ENCODE results near the gene MOB1B.

Gene MOB1B

DNA sequence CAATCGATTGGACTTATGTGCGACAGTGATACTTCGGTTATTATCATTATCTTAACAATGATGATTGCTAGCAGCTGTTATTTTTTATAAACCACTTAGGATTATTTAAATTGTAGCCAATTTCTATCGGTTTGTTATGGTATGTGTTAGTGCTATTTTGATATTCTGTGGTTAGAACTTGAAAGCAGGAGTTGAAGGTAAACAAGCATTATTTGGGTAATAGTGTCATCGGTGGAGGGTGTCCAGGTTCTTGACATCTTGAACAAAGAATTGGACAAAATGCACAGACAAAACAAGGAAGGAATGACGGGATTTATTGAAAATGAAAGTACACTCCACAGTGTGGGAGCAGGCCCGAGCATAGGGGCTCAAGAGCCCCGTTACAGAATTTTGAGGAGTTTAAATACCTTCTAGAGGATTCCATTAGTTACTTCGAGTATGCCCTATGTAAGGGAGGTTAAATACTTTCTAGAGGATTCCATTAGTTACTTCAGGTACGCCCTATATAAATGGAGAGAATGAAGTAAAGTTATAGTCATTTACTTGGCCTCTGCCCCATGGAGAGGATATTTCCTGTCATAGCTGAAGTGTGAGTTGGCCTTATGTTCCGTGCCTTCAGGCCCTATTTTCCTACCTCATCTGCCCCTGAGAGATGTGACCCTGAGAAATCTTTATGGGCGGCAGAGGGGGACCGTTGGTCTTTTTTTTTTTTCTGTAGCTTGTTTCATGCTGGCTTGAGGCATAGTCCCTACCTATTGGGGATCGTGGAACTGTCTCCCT lies 13.1 kb downstream of the MOB1B start:
- DNase-seq = no peak

GRCh38 chr4:70915874-70916559 lies 13.8 kb downstream of the MOB1B start:
- no peak for DNase-seq

- no peak for DNase-seq
Measured at GRCh38 chr4:70920592-70920991, 18.4 kb downstream of the MOB1B start.

DNA sequence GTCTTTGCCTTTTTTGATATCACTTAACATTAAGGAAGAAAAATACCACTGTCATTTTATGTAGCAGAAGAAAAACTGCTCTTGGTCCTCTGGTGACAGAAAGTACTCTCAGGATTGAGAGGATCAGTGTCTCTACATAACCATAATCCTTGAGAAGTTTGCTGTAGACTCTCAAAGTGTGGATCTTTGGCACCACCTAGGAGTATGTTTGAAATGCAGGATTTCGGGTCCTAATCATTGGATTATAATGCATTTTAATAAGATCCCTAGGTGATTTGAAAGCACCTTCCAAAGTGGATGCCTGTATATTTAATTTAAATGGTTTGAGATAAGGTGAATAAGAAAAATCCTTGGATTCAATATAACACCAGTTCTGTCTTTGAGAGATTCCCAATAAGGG lies 23.2 kb downstream of the MOB1B start:
- DNase-seq = no peak

- DNase-seq = no peak
Measured at GRCh38 chr4:70925899-70926635, 23.9 kb downstream of the MOB1B start.

GRCh38 chr4:70927502-70928137 lies 25.5 kb downstream of the MOB1B start:
- DNase-seq = no peak

DNA sequence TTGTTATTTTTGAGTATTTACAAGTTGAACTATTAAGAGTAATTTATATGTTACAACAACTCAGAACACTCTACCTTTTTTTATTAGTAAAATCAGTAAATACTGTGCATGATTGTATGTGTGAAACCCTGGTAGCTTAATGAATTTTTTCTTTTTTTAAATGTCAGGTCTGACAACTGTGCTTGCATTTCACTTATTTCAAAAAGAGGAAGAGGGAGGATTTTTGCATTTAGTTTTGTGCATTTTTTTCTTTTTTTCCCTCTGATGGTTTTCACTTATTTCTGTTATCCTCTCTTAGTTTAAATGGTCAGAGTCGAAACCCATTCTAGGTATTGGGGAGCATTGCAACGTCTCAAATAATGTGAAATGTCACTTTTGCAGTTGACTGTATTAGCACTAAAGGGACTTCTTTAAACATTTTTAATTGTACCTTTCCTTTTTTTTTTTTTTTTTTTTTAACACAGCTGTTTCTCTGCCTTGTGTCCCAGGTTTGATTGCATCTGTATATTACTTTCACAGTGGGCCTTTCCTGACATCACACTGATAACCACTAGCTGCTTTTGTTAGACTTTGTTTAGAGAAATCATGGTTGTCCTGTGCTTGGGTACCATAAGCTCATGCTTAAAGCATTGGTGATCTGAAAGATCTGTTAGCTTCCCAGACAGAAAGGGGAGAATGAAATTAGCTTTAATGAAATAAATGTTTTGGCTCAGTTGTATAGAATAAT lies 28.5 kb downstream of the MOB1B start:
- DNase-seq = no peak

DNA sequence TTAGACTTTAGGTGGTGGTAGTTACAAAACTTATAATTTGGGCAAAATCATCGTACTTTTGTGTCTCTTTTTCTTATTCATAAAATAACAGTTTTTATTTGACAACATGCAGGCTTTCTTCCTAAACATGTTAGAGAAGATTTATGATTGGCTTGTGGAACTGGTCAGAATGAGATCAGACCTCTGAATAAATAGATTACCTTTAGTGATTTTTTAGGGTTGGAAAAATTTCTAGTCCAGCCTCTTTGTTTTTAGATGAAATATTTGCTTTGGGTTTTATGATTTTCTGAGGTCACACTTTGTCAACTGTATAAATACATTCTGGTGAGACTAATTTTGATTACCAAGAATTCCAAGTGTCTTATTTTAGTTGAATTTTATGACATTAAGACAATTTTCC lies 29.2 kb downstream of the MOB1B start:
- no peak for DNase-seq

DNA sequence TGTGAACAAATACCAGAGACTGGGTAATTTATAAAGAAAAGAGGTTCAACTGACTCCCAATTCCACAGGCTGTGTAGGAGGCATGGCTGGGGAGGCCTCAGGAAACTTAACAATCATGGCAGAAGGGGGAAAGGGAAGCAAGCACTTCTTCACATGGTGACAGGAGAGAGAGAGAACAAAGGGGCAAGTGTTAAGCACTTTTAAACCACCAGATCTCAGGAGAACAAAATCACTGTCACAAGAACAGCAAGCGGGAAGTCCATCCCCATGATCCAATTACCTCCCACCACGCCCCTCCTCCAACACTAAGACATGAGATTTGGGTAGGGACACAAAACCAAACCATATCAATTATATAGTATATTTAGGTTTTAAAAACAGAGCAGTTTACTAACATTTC lies 30.8 kb downstream of the MOB1B start:
- DNase-seq = no peak

DNA sequence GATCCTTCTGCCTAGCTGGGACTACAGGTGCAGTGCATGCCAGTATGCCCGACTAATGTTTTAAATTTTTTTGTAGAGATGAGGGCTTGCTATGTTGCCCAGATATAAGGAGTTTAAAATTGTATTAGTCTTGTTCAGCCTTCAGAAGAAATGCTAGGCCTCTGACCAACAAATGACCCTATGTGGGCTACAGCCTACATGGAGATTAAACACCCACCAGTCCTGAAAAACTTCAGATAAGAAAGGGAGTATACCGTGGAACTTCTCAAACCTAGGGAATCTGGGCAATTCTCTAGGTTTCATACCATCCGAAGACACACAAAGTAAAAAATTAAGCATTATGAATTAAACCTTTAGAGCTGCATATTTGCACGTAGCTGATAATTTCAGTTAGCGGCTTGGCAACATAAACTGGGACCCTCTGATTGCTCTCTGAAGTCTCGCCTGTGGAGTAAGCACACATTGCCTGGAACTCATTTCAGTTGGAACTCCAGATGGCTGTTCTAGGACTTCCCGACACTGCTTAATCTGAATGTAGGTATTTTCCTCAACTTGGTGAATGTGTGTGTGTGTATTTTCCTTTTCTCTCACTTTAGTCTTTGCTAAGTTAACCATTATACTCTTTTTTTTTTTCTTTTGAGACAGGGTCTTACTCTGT lies 33.0 kb downstream of the MOB1B start:
- no peak for DNase-seq

DNA sequence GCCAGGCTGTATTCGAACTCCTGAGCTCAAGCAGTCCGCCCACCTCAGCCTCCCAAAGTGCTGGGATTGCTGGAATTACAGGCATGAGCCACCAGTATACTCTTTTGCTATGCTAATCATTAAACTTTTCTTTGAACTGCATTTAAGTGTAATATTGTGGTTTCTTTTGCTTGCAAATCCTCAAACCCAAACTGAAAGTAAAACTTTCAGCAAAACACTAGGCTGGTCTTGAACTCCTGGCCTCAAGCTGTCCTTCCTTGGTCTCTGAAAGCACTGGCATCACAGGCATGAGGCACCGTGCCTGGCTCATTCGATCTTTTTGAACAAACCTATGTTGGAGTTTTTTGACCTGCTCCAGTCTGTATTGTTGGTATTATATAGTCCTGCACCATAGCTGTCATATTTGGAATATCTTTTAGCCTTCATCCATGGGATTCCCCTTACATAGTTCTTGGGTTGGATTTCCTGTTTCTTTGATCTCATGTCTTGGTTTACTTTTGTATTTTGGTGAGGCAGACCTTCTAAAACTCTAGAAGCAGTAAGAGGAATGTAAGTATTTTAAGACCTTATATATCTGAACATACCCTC lies 34.1 kb downstream of the MOB1B start:
- DNase-seq = no peak

DNA sequence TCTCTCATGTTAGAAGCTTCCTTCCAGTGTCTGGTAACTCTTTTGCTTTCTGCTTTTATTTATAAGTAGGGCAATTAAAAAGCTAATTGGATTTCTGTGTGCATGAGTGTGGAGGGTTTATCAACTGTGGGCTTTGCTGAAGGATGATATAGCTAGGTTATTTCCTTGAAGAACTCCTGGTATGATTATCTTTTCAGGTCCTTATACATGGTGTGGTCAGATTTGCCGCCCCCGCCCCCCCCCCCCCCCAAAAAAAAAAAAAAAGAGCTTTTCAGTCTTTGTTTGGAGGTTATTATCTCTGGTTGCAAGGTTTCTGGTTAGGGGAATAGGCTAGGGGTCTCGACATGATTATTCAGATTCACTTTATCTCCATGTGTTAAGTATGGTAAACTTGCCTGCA lies 35.9 kb downstream of the MOB1B start:
- no peak for DNase-seq

DNA sequence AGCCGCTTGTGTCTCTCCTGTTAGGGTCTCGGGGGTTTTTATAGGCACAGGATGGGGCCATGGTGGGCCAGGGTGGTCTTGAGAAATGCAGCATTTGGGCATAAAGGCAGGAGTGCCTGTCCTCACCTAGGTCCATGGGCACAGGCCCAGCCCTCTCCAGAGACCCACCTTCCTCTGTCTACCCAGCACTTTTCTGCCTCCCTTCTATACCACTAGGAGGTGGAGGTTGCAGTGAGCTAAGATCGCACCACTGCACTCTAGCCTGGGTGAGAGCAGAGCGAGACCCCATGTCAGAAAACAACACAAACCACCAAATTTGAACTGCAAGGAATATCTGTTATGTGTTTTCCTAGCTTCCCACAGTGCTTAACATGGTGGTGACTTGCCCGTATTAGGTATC lies 38.0 kb downstream of the MOB1B start:
- DNase-seq = no peak

- peak; percentile 26 for DNase-seq
Measured at GRCh38 chr4:70943114-70943513, 40.9 kb downstream of the MOB1B start.

DNA sequence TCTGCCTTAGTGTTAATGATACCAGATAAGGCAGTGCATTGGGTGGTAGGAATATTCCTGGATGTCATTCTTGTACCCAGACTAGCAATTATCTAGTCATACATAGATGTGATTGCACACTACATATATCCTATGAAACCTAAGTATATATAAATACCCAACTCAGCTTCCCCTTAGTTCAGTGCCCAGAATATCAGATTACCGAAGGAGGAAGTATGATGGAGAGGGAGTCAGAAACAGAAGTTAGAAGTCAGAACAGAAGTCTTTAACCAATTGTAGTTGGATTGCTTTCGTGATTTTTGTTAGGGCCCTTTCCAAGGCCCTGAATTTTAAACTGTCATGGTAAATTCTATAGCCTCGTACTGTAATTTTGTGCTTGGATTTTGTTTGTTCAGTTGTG lies 42.9 kb downstream of the MOB1B start:
- no peak for DNase-seq

DNA sequence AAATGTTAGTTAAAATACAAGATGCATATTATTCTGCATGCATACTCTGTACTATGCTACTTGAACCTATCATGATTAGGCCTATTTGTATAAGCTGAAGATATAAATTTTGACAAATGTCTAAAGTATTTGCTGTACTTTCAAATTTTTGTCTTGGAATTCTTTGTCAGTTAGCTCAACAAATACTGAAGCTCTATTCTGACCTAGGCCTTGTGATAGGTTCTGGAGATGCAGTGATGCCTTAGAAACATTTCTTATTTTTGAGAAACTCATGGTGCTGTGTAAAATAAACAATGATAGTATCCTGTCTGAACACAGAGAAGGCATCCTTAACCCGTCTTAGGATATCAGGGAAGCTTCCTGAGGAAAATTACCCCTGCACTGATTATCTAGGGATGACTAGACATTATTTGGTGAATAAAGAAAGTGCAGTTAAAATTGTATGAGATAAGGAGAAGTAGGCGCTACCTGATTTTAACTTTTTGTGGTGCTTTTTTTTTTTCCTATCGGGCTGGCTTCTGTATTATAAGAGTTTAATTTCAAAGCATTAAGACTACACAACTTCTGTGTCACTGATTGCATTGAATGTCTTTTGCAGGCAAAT lies 43.4 kb downstream of the MOB1B start:
- DNase-seq = no peak

DNA sequence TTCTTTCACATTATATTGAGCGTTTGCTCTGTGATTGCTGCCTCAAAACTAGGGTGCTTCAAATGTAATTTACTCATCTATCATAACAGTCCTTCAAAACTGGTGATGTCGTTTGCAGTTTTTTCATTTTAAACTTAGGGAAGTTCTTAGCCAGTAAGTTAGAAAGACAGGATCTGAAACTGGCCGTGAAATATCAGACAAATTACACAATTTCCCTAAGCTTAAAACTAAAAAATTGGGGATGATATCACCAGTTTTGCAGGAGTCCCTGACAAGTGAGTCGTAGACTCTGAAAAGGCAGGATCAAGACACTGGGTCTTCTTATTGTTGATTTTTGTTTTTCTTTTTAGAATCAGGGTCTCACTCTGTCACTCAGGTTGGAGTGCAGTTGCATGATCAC lies 44.8 kb downstream of the MOB1B start:
- DNase-seq = no peak

DNA sequence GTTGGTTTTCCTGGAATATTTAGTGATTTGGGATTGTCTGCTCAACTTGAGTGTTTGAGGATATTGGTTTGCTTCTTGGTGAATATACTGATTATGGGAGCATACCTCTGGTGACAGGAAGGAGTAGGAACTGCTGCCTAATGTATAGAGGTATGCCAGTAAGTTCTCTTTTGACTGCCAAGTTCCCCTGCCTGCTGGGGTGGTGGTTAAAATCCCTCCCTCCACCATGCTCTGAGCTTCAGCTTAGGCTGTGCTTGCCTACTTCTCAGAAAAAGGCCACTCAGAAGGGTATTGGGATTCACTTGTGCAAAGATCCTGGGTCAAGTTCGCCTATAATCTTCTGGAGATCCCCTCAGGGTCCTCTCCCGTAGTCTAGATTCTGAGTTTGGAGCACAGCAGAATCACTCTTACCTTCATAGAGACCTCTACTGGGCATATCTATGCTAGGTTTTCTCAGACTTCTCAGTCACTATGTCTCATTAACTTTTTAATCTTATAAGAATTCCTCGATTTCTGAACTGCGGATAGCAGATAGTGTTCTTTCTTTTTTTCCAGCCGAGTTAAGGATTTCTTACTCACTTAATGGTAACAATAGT lies 46.6 kb downstream of the MOB1B start:
- no peak for DNase-seq

GRCh38 chr4:70954032-70954431 lies 51.9 kb downstream of the MOB1B start:
- no peak for DNase-seq

- DNase-seq = no peak
Measured at GRCh38 chr4:70956549-70957210, 54.5 kb downstream of the MOB1B start.

Measured in RPMI8226 (cell line).